NCI-H2107 treated with DMSO at 0.1 percent for 48 hours (cell line): Measurements from ENCODE around the gene CUTA.
A peak's percentile ranks its signal among the peaks of the same experiment; 100 is the strongest.
"Not testable (repeated sequence)": the region's sequence is repeated elsewhere in the genome, so short reads cannot be mapped to it uniquely, and the experiment has no call there.

Source experiments
- DNase-seq: peaks from one replicate; lab custom pipeline; 2025; ENCODE audit not compliant: unreplicated experiment; lab: John Stamatoyannopoulos, UW

Gene CUTA

DNA sequence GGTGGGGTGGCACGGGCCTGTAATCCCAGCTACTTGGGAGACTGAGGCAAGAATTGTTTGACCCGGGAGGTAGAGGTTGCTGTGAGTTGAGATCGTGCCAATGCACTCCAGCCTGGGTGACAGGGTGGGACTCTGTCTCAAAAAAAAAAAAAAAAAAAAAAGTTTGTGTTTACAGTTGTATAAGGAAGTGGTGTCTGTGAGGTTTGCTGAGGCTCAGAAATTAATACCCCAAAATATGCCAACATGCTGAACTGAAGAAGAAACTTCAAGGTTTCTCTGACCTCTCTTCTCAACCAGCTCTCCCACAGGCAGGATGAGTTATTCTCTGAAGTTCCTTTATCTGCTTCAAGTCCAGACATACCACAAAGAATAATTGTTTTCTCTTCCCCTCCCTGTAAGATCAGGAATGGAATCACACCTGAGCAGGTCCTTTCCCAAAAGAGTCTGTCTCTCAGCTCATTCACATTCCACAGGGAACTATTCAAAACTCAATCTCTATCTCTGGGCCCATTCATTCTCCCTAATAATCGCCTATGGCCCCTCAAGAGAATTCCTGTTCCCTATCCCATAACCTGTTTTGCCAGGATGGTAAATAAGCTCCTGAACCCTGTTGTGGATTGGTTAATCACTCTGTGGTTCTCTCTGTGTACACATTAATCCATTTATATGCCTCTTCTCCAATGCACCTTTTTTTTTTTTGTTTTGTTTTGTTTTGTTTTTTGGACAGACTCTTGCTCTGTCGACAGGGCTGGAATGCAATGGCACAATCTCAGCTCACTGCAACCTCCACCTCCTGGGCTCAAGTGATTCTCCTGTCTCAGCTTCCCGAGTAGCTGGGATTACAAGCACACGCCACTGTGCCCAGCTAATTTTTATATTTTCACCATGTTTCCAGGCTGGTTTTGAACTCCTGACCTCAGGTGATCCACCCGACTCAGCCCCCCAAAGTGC is 43.7 kb downstream of the CUTA start:
- DNase-seq: no peak

GRCh38 chr6:33372526-33373123 is 45.3 kb downstream of the CUTA start:
- DNase-seq: peak; percentile 11

- not testable (repeated sequence) for DNase-seq
These were observed 46.0 kb downstream of the CUTA start for GRCh38 chr6:33371901-33372300.

GRCh38 chr6:33367715-33368025 is 50.2 kb downstream of the CUTA start:
- not testable (repeated sequence) for DNase-seq

DNA sequence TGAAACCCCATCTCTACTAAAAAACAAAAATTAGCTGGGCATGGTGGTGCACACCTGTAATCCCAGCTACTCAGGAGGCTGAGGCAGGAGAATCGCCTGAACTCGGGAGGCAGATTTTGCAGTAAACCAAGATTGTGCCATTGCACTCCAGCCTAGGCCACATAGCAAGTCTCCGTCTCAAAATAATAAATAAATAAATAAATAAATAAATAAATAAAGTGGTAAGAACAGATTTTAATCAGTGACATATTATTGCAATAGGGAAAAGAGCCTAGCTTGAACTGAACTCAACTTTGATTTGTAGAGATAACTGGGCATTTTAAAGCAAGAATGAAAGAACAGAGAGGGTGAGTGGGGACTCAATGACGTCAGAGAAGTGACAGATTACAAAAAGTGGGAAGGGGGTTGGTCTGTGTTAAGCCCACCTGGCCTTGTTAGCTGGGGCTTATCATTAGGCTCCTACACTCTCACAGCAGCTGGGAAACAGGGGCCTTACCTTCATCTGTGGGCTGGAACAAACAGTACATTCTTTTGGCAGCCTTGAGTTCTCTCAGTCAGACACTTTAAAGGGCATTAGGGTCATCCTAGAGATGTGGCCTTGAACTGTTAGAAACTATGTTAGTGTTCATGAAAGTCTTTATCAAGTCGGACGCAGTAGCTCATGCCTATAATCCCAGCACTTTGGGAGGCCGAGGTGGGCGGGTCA is 50.7 kb downstream of the CUTA start:
- no peak for DNase-seq
